ENCODE measurements around the gene OFD1. TPM values are rescaled to one million over a fixed set of nuclear protein-coding genes. Genes with fewer than 3 reads are reported as not detected.
A peak's percentile ranks its signal among the peaks of the same experiment; 100 is the strongest.

OFD1 gene, protein sequence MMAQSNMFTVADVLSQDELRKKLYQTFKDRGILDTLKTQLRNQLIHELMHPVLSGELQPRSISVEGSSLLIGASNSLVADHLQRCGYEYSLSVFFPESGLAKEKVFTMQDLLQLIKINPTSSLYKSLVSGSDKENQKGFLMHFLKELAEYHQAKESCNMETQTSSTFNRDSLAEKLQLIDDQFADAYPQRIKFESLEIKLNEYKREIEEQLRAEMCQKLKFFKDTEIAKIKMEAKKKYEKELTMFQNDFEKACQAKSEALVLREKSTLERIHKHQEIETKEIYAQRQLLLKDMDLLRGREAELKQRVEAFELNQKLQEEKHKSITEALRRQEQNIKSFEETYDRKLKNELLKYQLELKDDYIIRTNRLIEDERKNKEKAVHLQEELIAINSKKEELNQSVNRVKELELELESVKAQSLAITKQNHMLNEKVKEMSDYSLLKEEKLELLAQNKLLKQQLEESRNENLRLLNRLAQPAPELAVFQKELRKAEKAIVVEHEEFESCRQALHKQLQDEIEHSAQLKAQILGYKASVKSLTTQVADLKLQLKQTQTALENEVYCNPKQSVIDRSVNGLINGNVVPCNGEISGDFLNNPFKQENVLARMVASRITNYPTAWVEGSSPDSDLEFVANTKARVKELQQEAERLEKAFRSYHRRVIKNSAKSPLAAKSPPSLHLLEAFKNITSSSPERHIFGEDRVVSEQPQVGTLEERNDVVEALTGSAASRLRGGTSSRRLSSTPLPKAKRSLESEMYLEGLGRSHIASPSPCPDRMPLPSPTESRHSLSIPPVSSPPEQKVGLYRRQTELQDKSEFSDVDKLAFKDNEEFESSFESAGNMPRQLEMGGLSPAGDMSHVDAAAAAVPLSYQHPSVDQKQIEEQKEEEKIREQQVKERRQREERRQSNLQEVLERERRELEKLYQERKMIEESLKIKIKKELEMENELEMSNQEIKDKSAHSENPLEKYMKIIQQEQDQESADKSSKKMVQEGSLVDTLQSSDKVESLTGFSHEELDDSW
- 7.0 TPM for total RNA-seq
- long read RNA-seq, full-length matches to known transcripts: 4 of 9 reads
- long read RNA-seq, partial matches to known transcripts: 1 of 9 reads
- long read RNA-seq, other reads (novel, unspliced or antisense): 4 of 9 reads

DNA sequence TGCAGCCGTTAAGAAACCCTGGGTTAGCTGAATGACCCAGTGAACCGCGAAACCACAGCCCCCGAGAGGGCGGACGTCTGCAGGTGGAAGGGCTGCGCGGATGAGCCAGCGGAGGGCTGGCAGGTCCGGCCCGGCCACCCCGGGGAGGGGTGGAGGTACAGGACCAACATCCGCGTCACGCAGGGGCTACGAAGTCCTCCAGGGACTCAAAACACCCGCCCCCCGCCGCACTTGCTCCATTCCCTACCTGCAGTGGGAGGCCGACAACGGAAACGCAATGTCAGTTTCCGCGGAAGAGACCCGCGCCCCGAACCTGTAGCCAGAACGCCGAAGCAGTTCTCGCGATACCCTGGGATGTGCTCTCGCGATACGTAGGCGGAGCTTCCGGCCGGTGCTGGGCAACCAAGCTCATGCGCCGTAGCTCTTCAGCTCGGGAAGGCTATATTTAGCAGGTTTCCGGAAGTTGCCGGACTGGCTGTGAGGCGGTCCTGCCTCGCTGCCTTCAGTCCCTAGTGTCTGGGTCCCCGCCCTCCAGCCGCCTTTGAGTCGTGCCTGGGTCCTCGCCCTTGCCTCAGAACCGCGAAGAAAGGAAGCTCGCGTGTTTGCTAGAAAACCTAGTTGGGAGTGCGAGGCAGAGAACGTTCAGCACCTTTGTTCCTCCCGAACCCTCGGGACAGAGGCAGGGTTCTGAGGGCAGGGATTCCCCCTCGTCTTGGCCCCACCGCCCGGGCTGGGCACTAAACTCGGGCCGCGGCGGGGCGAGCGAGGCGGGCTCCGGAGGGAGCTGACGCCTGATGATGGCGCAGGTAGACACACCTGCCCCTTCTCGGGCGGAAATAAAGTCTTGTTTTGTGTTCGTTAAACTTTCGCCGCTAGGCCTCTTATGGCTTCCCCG lies at the start of gene OFD1, which contains the start of gene TRAPPC2:
Gene OFD1, plus strand, starts transcription at position 471 of the 895 bp plus-strand sequence. Its CDS starts 324 bp downstream, at position 795.
Gene TRAPPC2, minus strand, starts transcription at position 343 of the 895 bp plus-strand sequence. CDS start 14,657 bp downstream, outside the sequence.
- intact Hi-C loops (cut with DNase I): loop anchor here (5.0 kb wide), 1 partner anchor 77 kb away; no protein-coding TSS in a partner anchor
- ATAC-seq (ENCODE audit: poor library complexity) (peak; percentile 100), DNase-seq (peak; percentile 93)

- ATAC-seq (ENCODE audit: poor library complexity) (no peak), DNase-seq (no peak)
- intact Hi-C loops (cut with DNase I): no loop called here
Observed at GRCh38 chrX:13685126-13685763, 49.3 kb upstream of the OFD1 start.

DNA sequence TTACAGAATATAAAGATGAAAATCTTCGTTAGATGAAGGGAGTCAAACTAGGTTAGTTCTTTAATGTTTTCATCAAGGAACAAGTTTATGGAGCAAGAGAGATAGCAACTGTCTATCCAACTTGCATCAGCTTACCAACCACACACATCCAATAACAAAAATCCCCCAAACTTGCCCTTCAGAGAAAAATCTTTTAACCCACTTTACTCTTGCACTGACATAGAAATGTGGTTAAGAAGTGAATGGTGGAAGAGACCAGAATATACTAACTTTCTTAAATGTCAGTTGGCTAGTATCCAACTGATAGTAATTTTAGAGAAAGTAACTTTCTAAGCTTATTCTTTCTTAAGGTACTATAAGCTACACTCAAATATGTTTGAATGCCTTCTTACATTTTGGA lies 47.3 kb upstream of the OFD1 start:
- intact Hi-C loops (cut with DNase I): no loop called here
- ATAC-seq (ENCODE audit: poor library complexity): no peak
- DNase-seq: no peak

DNA sequence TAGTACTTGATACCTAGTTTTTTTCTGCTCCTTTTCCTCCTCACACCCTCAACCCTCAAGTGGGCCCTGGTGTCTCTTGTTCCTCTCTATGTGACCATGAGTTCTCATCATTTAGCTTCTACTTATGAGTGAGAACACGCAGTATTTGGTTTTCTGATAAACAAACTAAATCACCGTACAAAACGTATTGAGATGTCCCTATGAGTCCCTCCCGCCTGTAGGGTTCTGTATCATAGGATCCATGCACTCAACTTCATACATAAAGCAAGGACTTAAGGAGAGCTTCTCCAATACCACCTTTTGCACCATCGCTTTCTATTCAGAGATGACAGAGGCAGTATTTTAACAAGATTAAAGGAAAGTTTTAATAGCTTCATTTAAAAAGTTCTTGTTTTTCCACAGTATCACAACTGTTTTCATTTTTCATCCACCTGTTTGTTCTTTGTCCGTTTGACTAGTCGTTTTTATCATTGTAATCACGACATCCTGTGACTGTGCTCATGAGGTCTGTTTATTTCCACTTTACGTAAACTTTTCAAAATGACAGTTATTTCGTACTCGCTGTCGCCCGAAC lies 46.1 kb upstream of the OFD1 start:
- ATAC-seq (ENCODE audit: poor library complexity): no peak
- no peak for DNase-seq
- intact Hi-C loops (cut with DNase I): no loop called here

- intact Hi-C loops (cut with DNase I): no loop called here
- DNase-seq: peak; percentile 88
- ATAC-seq (ENCODE audit: poor library complexity): peak; percentile 99
Observed at GRCh38 chrX:13688958-13689740, 45.4 kb upstream of the OFD1 start, which contains the start of gene RAB9A. Gene RAB9A, plus strand, starts transcription at chrX:13689128. Its CDS starts 19,619 bp downstream, at chrX:13708747.

GRCh38 chrX:13689741-13690211 lies 44.8 kb upstream of the OFD1 start:
- DNase-seq: no peak
- intact Hi-C loops (cut with DNase I): no loop called here

GRCh38 chrX:13690836-13691235 lies 43.7 kb upstream of the OFD1 start:
- no peak for ATAC-seq (ENCODE audit: poor library complexity)
- no peak for DNase-seq
- intact Hi-C loops (cut with DNase I): no loop called here

More at GRCh38 chrX:13689741-13690211, 44.8 kb upstream of the OFD1 start:
- ATAC-seq (ENCODE audit: poor library complexity): peak; percentile 34

GRCh38 chrX:13691841-13692371 lies 42.6 kb upstream of the OFD1 start:
- intact Hi-C loops (cut with DNase I): no loop called here
- ATAC-seq (ENCODE audit: poor library complexity): no peak
- no peak for DNase-seq

- no peak for DNase-seq
- intact Hi-C loops (cut with DNase I): no loop called here
- ATAC-seq (ENCODE audit: poor library complexity): no peak
Observed at GRCh38 chrX:13692771-13693231, 41.7 kb upstream of the OFD1 start.

DNA sequence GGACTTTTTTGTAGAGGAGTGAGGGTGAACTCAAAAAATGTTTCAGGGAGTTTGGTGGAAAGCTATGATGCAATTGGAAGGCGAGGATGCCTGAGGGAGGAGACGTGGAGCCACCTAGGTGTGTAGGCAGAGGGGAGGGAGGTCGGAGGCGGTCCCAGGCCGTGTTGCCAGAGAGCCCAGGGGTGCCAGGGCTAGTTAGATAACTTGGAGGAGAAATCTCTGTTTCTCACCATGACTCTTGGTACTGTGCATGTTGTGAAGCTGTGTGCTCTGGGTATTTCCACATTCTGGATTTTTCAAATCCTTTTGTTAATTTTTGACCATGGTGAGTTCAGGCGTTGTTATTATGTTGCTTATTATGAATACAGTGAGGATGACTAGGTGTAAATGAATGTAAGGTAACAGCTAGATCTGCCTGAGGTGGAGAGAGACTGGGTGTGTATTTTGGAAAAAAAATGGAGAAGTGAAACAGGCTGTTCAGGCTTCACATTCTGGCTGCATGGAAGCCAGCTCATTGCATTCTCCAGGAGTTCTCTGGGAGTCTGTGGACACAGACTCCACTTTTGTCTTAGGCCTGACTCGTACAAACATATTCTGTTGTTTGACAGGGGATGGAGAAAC lies 41.1 kb upstream of the OFD1 start:
- intact Hi-C loops (cut with DNase I): no loop called here

GRCh38 chrX:13694359-13694758 lies 40.2 kb upstream of the OFD1 start:
- intact Hi-C loops (cut with DNase I): no loop called here
- no peak for DNase-seq
- no peak for ATAC-seq (ENCODE audit: poor library complexity)

More for the DNA sequence above, 41.1 kb upstream of the OFD1 start:
- DNase-seq: no peak
- no peak for ATAC-seq (ENCODE audit: poor library complexity)

GRCh38 chrX:13694983-13695382 lies 39.6 kb upstream of the OFD1 start:
- no peak for ATAC-seq (ENCODE audit: poor library complexity)

GRCh38 chrX:13695601-13696115 lies 38.9 kb upstream of the OFD1 start:
- intact Hi-C loops (cut with DNase I): no loop called here
- no peak for ATAC-seq (ENCODE audit: poor library complexity)
- no peak for DNase-seq

More at GRCh38 chrX:13694983-13695382, 39.6 kb upstream of the OFD1 start:
- intact Hi-C loops (cut with DNase I): no loop called here
- no peak for DNase-seq

- intact Hi-C loops (cut with DNase I): no loop called here
- no peak for ATAC-seq (ENCODE audit: poor library complexity)
Observed at GRCh38 chrX:13697455-13697854, 37.1 kb upstream of the OFD1 start.

GRCh38 chrX:13697976-13698375 lies 36.6 kb upstream of the OFD1 start:
- ATAC-seq (ENCODE audit: poor library complexity): no peak
- intact Hi-C loops (cut with DNase I): no loop called here
- DNase-seq: no peak

More at GRCh38 chrX:13697455-13697854, 37.1 kb upstream of the OFD1 start:
- no peak for DNase-seq

Data from Right ventricle myocardium superior (tissue), 1 donor.